ENCODE measurements around the gene TENT5A.

- TF ChIP-seq, protein P1, sequence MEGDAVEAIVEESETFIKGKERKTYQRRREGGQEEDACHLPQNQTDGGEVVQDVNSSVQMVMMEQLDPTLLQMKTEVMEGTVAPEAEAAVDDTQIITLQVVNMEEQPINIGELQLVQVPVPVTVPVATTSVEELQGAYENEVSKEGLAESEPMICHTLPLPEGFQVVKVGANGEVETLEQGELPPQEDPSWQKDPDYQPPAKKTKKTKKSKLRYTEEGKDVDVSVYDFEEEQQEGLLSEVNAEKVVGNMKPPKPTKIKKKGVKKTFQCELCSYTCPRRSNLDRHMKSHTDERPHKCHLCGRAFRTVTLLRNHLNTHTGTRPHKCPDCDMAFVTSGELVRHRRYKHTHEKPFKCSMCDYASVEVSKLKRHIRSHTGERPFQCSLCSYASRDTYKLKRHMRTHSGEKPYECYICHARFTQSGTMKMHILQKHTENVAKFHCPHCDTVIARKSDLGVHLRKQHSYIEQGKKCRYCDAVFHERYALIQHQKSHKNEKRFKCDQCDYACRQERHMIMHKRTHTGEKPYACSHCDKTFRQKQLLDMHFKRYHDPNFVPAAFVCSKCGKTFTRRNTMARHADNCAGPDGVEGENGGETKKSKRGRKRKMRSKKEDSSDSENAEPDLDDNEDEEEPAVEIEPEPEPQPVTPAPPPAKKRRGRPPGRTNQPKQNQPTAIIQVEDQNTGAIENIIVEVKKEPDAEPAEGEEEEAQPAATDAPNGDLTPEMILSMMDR (IDR thresholded peaks at IDR 0.05; ENCODE audit: extremely low read depth in 1 of 2, insufficient read depth in 1 of 2, low read depth in 1 of 2, low read length in 2 of 2) = no peak
- no peak for TF ChIP-seq EZH2 (IDR thresholded peaks at IDR 0.05; ENCODE audit: borderline replicate concordance, low read depth, low read length, severe bottlenecking)
- TF ChIP-seq POLR2AphosphoS5 (IDR thresholded peaks at IDR 0.05; ENCODE audit: insufficient read depth, low read depth, low read length) = no peak
- no peak for TF ChIP-seq POLR2A (IDR thresholded peaks at IDR 0.05; ENCODE audit: low read depth, low read length)
- no peak for TF ChIP-seq FOS (IDR thresholded peaks at IDR 0.05; ENCODE audit: borderline replicate concordance, insufficient read depth, low read length)
- no peak for TF ChIP-seq MAX (IDR thresholded peaks at IDR 0.05; ENCODE audit: insufficient read depth, insufficient read length)
Measured at GRCh38 chr6:81718126-81718525, 34.4 kb downstream of the TENT5A start.
